Parietal lobe (tissue), 1 donor: Measurements from ENCODE around the gene BET1. TPM values are rescaled to one million over a fixed set of nuclear protein-coding genes. Genes with fewer than 3 reads are reported as not detected.

Experiments
- total RNA-seq: library from RNA; depleted of rRNA; stranded (reverse); fragments of >200 nt; gene quantifications from one replicate; pipeline ENCODE4 v1.2.3, GENCODE V29; 2014

Gene BET1, protein sequence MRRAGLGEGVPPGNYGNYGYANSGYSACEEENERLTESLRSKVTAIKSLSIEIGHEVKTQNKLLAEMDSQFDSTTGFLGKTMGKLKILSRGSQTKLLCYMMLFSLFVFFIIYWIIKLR
- total RNA-seq, result 20.0 TPM

GRCh38 chr7:94004024-94004951 lies at the start of gene BET1:
Gene BET1, minus strand, starts transcription at chr7:94004355. Its CDS starts 139 bp downstream, at chr7:94004216.

Other genes starting within 250 kb of the BET1 start
- not detected for gene TFPI2, start 113.6 kb downstream of the BET1 start, total RNA-seq
- not detected for gene GNGT1, start 97.8 kb downstream of the BET1 start, total RNA-seq
- gene GNG11, start 82.6 kb downstream of the BET1 start, total RNA-seq, result 3.8 TPM